ENCODE data around the gene TAF4.

DNA sequence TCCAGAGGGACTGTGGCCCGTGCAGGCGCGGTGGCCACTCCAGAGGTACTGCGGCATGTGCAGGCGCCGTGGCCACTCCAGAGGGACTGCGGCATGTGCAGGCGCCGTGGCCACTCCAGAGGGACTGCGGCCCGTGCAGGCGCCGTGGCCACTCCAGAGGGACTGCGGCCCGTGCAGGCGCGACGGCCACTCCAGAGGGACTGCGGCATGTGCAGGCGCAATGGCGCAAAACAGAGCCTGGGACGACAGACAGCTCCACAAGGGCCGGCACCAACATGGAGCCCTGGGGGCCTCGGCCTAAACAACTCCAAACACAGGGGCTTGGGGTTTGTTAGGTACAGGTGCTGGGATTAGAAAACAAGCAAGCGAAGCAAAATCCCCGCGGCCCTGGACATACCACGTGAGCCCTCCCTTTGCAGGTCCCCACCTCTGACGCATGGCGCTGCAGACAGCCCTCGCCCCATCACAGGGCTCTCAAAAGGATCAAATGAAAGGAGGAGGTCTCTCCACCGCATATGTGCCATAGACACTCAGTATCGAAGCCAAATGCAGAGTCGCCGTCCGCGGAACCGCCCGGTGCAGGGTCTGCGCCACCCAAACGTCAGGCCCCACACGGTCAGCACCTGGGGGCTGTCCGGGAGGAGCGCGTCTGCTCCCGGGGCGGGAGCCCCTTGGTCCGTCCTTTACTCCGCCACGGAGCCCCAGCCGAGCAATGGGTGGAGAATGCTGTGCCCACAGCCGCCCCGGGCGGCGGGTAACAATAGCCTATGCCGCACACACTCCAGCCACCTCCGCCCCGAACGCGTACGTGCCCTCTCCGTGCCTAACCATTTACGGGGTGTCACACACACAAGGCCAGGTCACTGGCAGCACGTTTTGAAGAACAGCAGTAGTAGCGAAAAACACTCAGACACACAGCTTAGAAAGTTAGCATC lies 85.7 kb downstream of the TAF4 start:
- TF ChIP-seq CTCF (IDR thresholded peaks at IDR 0.05): no peak
- TF ChIP-seq POLR2A (IDR thresholded peaks at IDR 0.05): no peak
- TF ChIP-seq POLR2AphosphoS5 (IDR thresholded peaks at IDR 0.05; ENCODE audit: insufficient read depth in 1 of 2, low read depth in 1 of 2): no peak

Measured in vagina (tissue), 2 donors.